CD4-positive, CD25-positive, alpha-beta regulatory T cell (primary cell): ENCODE data around the gene ITGAD. TPM values are rescaled to one million over a fixed set of nuclear protein-coding genes. Genes with fewer than 3 reads are reported as not detected.

ENCODE experiments used
- ATAC-seq, 2 donors: fragments of 150-1000 bp; cut with Tn5 transposase; one replicate each; pipeline ENCODE4 v1.10.0; 2021; ENCODE audit warnings: low read depth in 2 of 2, moderate number of reproducible peaks in 2 of 2, moderate library complexity in 1 of 2
- DNase-seq, 3 donors: peaks; one replicate each; pipeline versions ENCODE4 v3.0.0 to v3.0.0-alpha.2; 2012 to 2022; ENCODE audit warnings: mixed read lengths in 1 of 3
- H3K27ac ChIP-seq: one replicate; pipeline ENCODE4 v1.7.0; 2013; ENCODE audit warnings: mild to moderate bottlenecking, low read length; ENCODE audit not compliant: insufficient read depth, poor library complexity, severe bottlenecking
- H3K27me3 ChIP-seq: one replicate; pipeline ENCODE4 v1.7.0; 2013; ENCODE audit warnings: low read length; ENCODE audit not compliant: control insufficient read depth, insufficient read depth
- H3K36me3 ChIP-seq: one replicate; pipeline ENCODE4 v1.7.0; 2013; ENCODE audit warnings: mild to moderate bottlenecking, low read length, moderate library complexity; ENCODE audit not compliant: control insufficient read depth, insufficient read depth
- H3K4me1 ChIP-seq: 2 replicates; pipeline ENCODE4 v1.7.0; 2013; ENCODE audit warnings: mild to moderate bottlenecking, low read length; ENCODE audit not compliant: insufficient read depth, control insufficient read depth, poor library complexity, severe bottlenecking
- H3K4me3 ChIP-seq: one replicate; pipeline ENCODE4 v1.7.0; 2013; ENCODE audit warnings: low read depth, mild to moderate bottlenecking, low read length, moderate library complexity
- H3K9me3 ChIP-seq, 2 experiments: 1 replicate in 1 of 2; 2 replicates in 1 of 2; pipeline ENCODE4 v1.7.0; 2013; ENCODE audit warnings: low read length in 2 of 2, mild to moderate bottlenecking in 1 of 2, moderate library complexity in 1 of 2; ENCODE audit not compliant: control insufficient read depth in 2 of 2
- H3K27ac Mint-ChIP-seq, 3 donors: one replicate each; pipeline ENCODE4 v1.8.0; 2020 to 2022; ENCODE audit warnings: mild to moderate bottlenecking in 3 of 3, mixed read lengths in 3 of 3, moderate library complexity in 2 of 3
- H3K27me3 Mint-ChIP-seq: one replicate; pipeline ENCODE4 v1.8.0; 2022; ENCODE audit warnings: mild to moderate bottlenecking, mixed read lengths
- H3K36me3 Mint-ChIP-seq: one replicate; pipeline ENCODE4 v1.8.0; 2020; ENCODE audit warnings: mixed read lengths
- H3K4me1 Mint-ChIP-seq, 4 donors: one replicate each; pipeline ENCODE4 v1.8.0; 2020 to 2022; ENCODE audit warnings: mixed read lengths in 4 of 4, mild to moderate bottlenecking in 1 of 4
- H3K4me3 Mint-ChIP-seq, 4 donors: one replicate each; pipeline ENCODE4 v1.8.0; 2020 to 2022; ENCODE audit warnings: mild to moderate bottlenecking in 4 of 4, mixed read lengths in 4 of 4, moderate library complexity in 3 of 4
- H3K9me3 Mint-ChIP-seq, 7 donors: one replicate each; pipeline ENCODE4 v1.8.0; 2020 to 2022; ENCODE audit warnings: mixed read lengths in 7 of 7, mild to moderate bottlenecking in 3 of 7, moderate library complexity in 2 of 7
- polyA plus RNA-seq, 4 donors: library from polyadenylated mRNA; unstranded; fragments of 300-500 nt; fragmentation: Illumina TruSeq; gene quantifications; one replicate each; pipeline ENCODE4 v1.2.3, GENCODE V29; 2021
- total RNA-seq: library from RNA; stranded (reverse); gene quantifications from one replicate; pipeline ENCODE4 v1.2.3, GENCODE V29; 2022

Gene ITGAD
- total and polyA plus RNA-seq, 5 donors from 2014 or later: not detected

GRCh38 chr16:31417916-31418315, 24.8 kb downstream of the ITGAD start:
- Histone ChIP-seq H3K4me1 (no peaks in the 10 kb centered on the region), H3K36me3 (no peaks in the 10 kb centered on the region)

GRCh38 chr16:31420037-31420436, 26.9 kb downstream of the ITGAD start:
- no peak overlapping the region for H3K27ac ChIP-seq
- no peak overlapping the region for H3K4me3 Mint-ChIP-seq
- no peaks in the 10 kb centered on the region for H3K9me3 ChIP-seq
- peaks cover 0 to 3% (median 0%) of the 10 kb centered on the region in 7 donors for H3K9me3 Mint-ChIP-seq
- ATAC-seq (no peak), DNase-seq (peak in 1 of 3 donors; percentile 19)
- no peaks in the 10 kb centered on the region for H3K27me3 ChIP-seq
- H3K36me3 ChIP-seq: no peaks in the 10 kb centered on the region
- H3K36me3 Mint-ChIP-seq: no peaks in the 10 kb centered on the region
- H3K4me3 ChIP-seq: no peak overlapping the region
- H3K4me1 ChIP-seq: no peaks in the 10 kb centered on the region
- peaks cover 0 to 7% (median 2%) of the 10 kb centered on the region in 4 donors for H3K4me1 Mint-ChIP-seq
- H3K27me3 Mint-ChIP-seq: no peaks in the 10 kb centered on the region
- H3K27ac Mint-ChIP-seq: peak overlapping the region in 1 of 3 donors; percentile 45

More at GRCh38 chr16:31417916-31418315, 24.8 kb downstream of the ITGAD start:
- H3K4me1 Mint-ChIP-seq: peaks cover 0 to 7% (median 2%) of the 10 kb centered on the region in 4 donors
- Histone ChIP-seq H3K4me3 (no peak overlapping the region), H3K27me3 (no peaks in the 10 kb centered on the region), H3K9me3 (no peaks in the 10 kb centered on the region), H3K27ac (no peak overlapping the region)
- no peak for DNase-seq
- no peaks in the 10 kb centered on the region for H3K36me3 Mint-ChIP-seq
- H3K27ac Mint-ChIP-seq: no peak overlapping the region
- H3K9me3 Mint-ChIP-seq: peaks cover 0 to 3% (median 0%) of the 10 kb centered on the region in 7 donors
- peaks cover 5% of the 10 kb centered on the region for H3K27me3 Mint-ChIP-seq
- ATAC-seq: no peak
- no peak overlapping the region for H3K4me3 Mint-ChIP-seq

- Mint-ChIP-seq H3K4me1 (peaks cover 0 to 7% (median 2%) of the 10 kb centered on the region in 4 donors), H3K36me3 (no peaks in the 10 kb centered on the region), H3K27ac (no peak overlapping the region), H3K9me3 (peaks cover 0 to 3% (median 0%) of the 10 kb centered on the region in 7 donors), H3K4me3 (no peak overlapping the region), H3K27me3 (no peaks in the 10 kb centered on the region)
- Histone ChIP-seq H3K27ac (no peak overlapping the region), H3K36me3 (no peaks in the 10 kb centered on the region), H3K9me3 (no peaks in the 10 kb centered on the region), H3K4me3 (no peak overlapping the region), H3K4me1 (no peaks in the 10 kb centered on the region), H3K27me3 (no peaks in the 10 kb centered on the region)
- DNase-seq: peak in 1 of 3 donors; percentile 68
- peak in 1 of 2 donors; percentile 55 for ATAC-seq
Measured at GRCh38 chr16:31421587-31421986, 28.5 kb downstream of the ITGAD start.

GRCh38 chr16:31423241-31423640, 30.1 kb downstream of the ITGAD start:
- Mint-ChIP-seq H3K27me3 (peaks cover 1% of the 10 kb centered on the region), H3K9me3 (peaks cover 0 to 2% (median 0%) of the 10 kb centered on the region in 7 donors), H3K36me3 (no peaks in the 10 kb centered on the region), H3K27ac (peak overlapping the region in 1 of 3 donors; percentile 32), H3K4me3 (no peak overlapping the region), H3K4me1 (peaks cover 0 to 9% (median 2%) of the 10 kb centered on the region in 4 donors)
- ATAC-seq (no peak), DNase-seq (no peak)
- Histone ChIP-seq H3K4me3 (no peak overlapping the region), H3K27me3 (no peaks in the 10 kb centered on the region), H3K36me3 (no peaks in the 10 kb centered on the region), H3K9me3 (no peaks in the 10 kb centered on the region), H3K4me1 (no peaks in the 10 kb centered on the region), H3K27ac (no peak overlapping the region)

- no peak overlapping the region for H3K27ac ChIP-seq
- H3K36me3 Mint-ChIP-seq: no peaks in the 10 kb centered on the region
- no peak overlapping the region for H3K4me3 ChIP-seq
- H3K4me1 Mint-ChIP-seq: peaks cover 0 to 9% (median 3%) of the 10 kb centered on the region in 4 donors
- no peaks in the 10 kb centered on the region for H3K4me1 ChIP-seq
- ATAC-seq: no peak
- peaks cover 0 to 2% (median 0%) of the 10 kb centered on the region in 7 donors for H3K9me3 Mint-ChIP-seq
- peaks cover 5% of the 10 kb centered on the region for H3K27me3 Mint-ChIP-seq
- H3K4me3 Mint-ChIP-seq: no peak overlapping the region
- H3K27ac Mint-ChIP-seq: peak overlapping the region in 1 of 3 donors; percentile 26
- no peaks in the 10 kb centered on the region for H3K9me3 ChIP-seq
- no peaks in the 10 kb centered on the region for H3K27me3 ChIP-seq
- no peaks in the 10 kb centered on the region for H3K36me3 ChIP-seq
- no peak for DNase-seq
Measured at GRCh38 chr16:31423801-31424200, 30.7 kb downstream of the ITGAD start.

GRCh38 chr16:31427441-31428278, 34.5 kb downstream of the ITGAD start:
- Histone ChIP-seq H3K4me1 (no peaks in the 10 kb centered on the region), H3K36me3 (no peaks in the 10 kb centered on the region), H3K4me3 (no peak overlapping the region), H3K9me3 (no peaks in the 10 kb centered on the region), H3K27me3 (no peaks in the 10 kb centered on the region), H3K27ac (no peak overlapping the region)
- Mint-ChIP-seq H3K36me3 (no peaks in the 10 kb centered on the region), H3K4me1 (peaks cover 0 to 4% (median 1%) of the 10 kb centered on the region in 4 donors), H3K27ac (no peak overlapping the region), H3K4me3 (peak overlapping the region in 2 of 4 donors; percentile 21 to 70), H3K9me3 (peaks cover 0 to 2% (median 0%) of the 10 kb centered on the region in 7 donors), H3K27me3 (peaks cover 10% of the 10 kb centered on the region)
- ATAC-seq (peak in 1 of 2 donors; percentile 30), DNase-seq (peak; percentile 51 to 59 (median 52))

- peaks cover 0 to 4% (median 1%) of the 10 kb centered on the region in 4 donors for H3K4me1 Mint-ChIP-seq
- H3K36me3 ChIP-seq: no peaks in the 10 kb centered on the region
- no peaks in the 10 kb centered on the region for H3K36me3 Mint-ChIP-seq
- ATAC-seq (no peak), DNase-seq (no peak)
- no peaks in the 10 kb centered on the region for H3K27me3 ChIP-seq
- H3K4me1 ChIP-seq: no peaks in the 10 kb centered on the region
- no peaks in the 10 kb centered on the region for H3K9me3 ChIP-seq
- H3K4me3 ChIP-seq: no peak within 1 kb of the TSS
- no peak within 1 kb of the TSS for H3K27ac Mint-ChIP-seq
- peak within 1 kb of the TSS in 2 of 4 donors; percentile 35 to 70 for H3K4me3 Mint-ChIP-seq
- no peak within 1 kb of the TSS for H3K27ac ChIP-seq
- H3K27me3 Mint-ChIP-seq: peaks cover 10% of the 10 kb centered on the region
- H3K9me3 Mint-ChIP-seq: peaks cover 0 to 2% (median 0%) of the 10 kb centered on the region in 7 donors
Measured at GRCh38 chr16:31428279-31428597, 35.1 kb downstream of the ITGAD start, which contains the start of gene COX6A2. Gene COX6A2, minus strand, starts transcription at chr16:31428360. Its CDS starts 35 bp downstream, at chr16:31428325.
